ENCODE results near the gene CSMD2. TPM values are rescaled to one million over a fixed set of nuclear protein-coding genes. Genes with fewer than 3 reads are reported as not detected.

Gene CSMD2
- polyA plus RNA-seq, 4 donors, result under 0.01 to 0.54 (median 0.09) TPM

- Histone ChIP-seq H3K27ac (ENCODE audit: low read depth in 1 of 3, low read length in 2 of 3) (no peak overlapping the region), H3K9me3 (ENCODE audit: control insufficient read depth in 2 of 2, insufficient read depth in 1 of 2, low read depth in 1 of 2, low read length in 1 of 2) (no peaks in the 10 kb centered on the region), H3K36me3 (ENCODE audit: control insufficient read depth in 3 of 3, insufficient read depth in 2 of 3, low read depth in 1 of 3, low read length in 3 of 3) (no peaks in the 10 kb centered on the region), H3K4me1 (ENCODE audit: control insufficient read depth in 3 of 3, insufficient read depth in 2 of 3, low read depth in 1 of 3, low read length in 2 of 3) (no peaks in the 10 kb centered on the region), H3K4me3 (ENCODE audit: low read depth in 1 of 3, low read length in 3 of 3) (no peak overlapping the region), H3K27me3 (ENCODE audit: control insufficient read depth in 3 of 3, insufficient read depth in 3 of 3, low read length in 3 of 3) (peaks cover 0 to 4% (median 0%) of the 10 kb centered on the region in 3 donors)
- FAIRE-seq, result no peak
- WGBS, 3 donors, result 68 to 72% (median 71%) methylated on average over 3 of the region's 3 CpGs
- DNase-seq, result no peak
Measured at GRCh38 chr1:33988161-33988560, 176.9 kb downstream of the CSMD2 start.

GRCh38 chr1:33986390-33987095 lies 178.5 kb downstream of the CSMD2 start:
- Histone ChIP-seq H3K27ac (ENCODE audit: low read depth in 1 of 3, low read length in 2 of 3) (no peak overlapping the region), H3K4me3 (ENCODE audit: low read depth in 1 of 3, low read length in 3 of 3) (no peak overlapping the region), H3K36me3 (ENCODE audit: control insufficient read depth in 3 of 3, insufficient read depth in 2 of 3, low read depth in 1 of 3, low read length in 3 of 3) (no peaks in the 10 kb centered on the region), H3K4me1 (ENCODE audit: control insufficient read depth in 3 of 3, insufficient read depth in 2 of 3, low read depth in 1 of 3, low read length in 2 of 3) (no peaks in the 10 kb centered on the region), H3K9me3 (ENCODE audit: control insufficient read depth in 2 of 2, insufficient read depth in 1 of 2, low read depth in 1 of 2, low read length in 1 of 2) (no peaks in the 10 kb centered on the region), H3K27me3 (ENCODE audit: control insufficient read depth in 3 of 3, insufficient read depth in 3 of 3, low read length in 3 of 3) (peaks cover 0 to 4% (median 0%) of the 10 kb centered on the region in 3 donors)
- WGBS, 3 donors, result 66 to 69% (median 66%) methylated on average over 5 of the region's 5 CpGs
- no peak for DNase-seq
- FAIRE-seq, result no peak

- Histone ChIP-seq H3K36me3 (ENCODE audit: control insufficient read depth in 3 of 3, insufficient read depth in 2 of 3, low read depth in 1 of 3, low read length in 3 of 3) (no peaks in the 10 kb centered on the region), H3K27ac (ENCODE audit: low read depth in 1 of 3, low read length in 2 of 3) (no peak overlapping the region), H3K4me3 (ENCODE audit: low read depth in 1 of 3, low read length in 3 of 3) (no peak overlapping the region), H3K27me3 (ENCODE audit: control insufficient read depth in 3 of 3, insufficient read depth in 3 of 3, low read length in 3 of 3) (peaks cover 0 to 4% (median 3%) of the 10 kb centered on the region in 3 donors), H3K9me3 (ENCODE audit: control insufficient read depth in 2 of 2, insufficient read depth in 1 of 2, low read depth in 1 of 2, low read length in 1 of 2) (no peaks in the 10 kb centered on the region), H3K4me1 (ENCODE audit: control insufficient read depth in 3 of 3, insufficient read depth in 2 of 3, low read depth in 1 of 3, low read length in 2 of 3) (no peaks in the 10 kb centered on the region)
- DNase-seq (no peak), FAIRE-seq (no peak)
- WGBS, 3 donors, result 53 to 81% (median 60%) methylated on average over 4 of the region's 4 CpGs
Measured at GRCh38 chr1:33985656-33986055, 179.4 kb downstream of the CSMD2 start.

GRCh38 chr1:33984906-33985565 lies 180.0 kb downstream of the CSMD2 start:
- DNase-seq (no peak), FAIRE-seq (no peak)
- no peaks in the 10 kb centered on the region for H3K9me3 ChIP-seq (ENCODE audit: control insufficient read depth in 2 of 2, insufficient read depth in 1 of 2, low read depth in 1 of 2, low read length in 1 of 2)
- WGBS, 3 donors, result 63 to 69% (median 68%) methylated on average over 13 of the region's 13 CpGs
- H3K36me3 ChIP-seq (ENCODE audit: control insufficient read depth in 3 of 3, insufficient read depth in 2 of 3, low read depth in 1 of 3, low read length in 3 of 3), result no peaks in the 10 kb centered on the region
- peaks cover 0 to 4% (median 3%) of the 10 kb centered on the region in 3 donors for H3K27me3 ChIP-seq (ENCODE audit: control insufficient read depth in 3 of 3, insufficient read depth in 3 of 3, low read length in 3 of 3)
- no peak overlapping the region for H3K27ac ChIP-seq (ENCODE audit: low read depth in 1 of 3, low read length in 2 of 3)
- no peak overlapping the region for H3K4me3 ChIP-seq (ENCODE audit: low read depth in 1 of 3, low read length in 3 of 3)
- no peaks in the 10 kb centered on the region for H3K4me1 ChIP-seq (ENCODE audit: control insufficient read depth in 3 of 3, insufficient read depth in 2 of 3, low read depth in 1 of 3, low read length in 2 of 3)

- H3K27ac ChIP-seq (ENCODE audit: low read depth in 1 of 3, low read length in 2 of 3), result no peak overlapping the region
- no peaks in the 10 kb centered on the region for H3K36me3 ChIP-seq (ENCODE audit: control insufficient read depth in 3 of 3, insufficient read depth in 2 of 3, low read depth in 1 of 3, low read length in 3 of 3)
- FAIRE-seq (no peak), DNase-seq (no peak)
- 79 to 85% (median 80%) methylated on average over 5 of the region's 5 CpGs for WGBS, 3 donors
- no peaks in the 10 kb centered on the region for H3K9me3 ChIP-seq (ENCODE audit: control insufficient read depth in 2 of 2, insufficient read depth in 1 of 2, low read depth in 1 of 2, low read length in 1 of 2)
- H3K4me3 ChIP-seq (ENCODE audit: low read depth in 1 of 3, low read length in 3 of 3), result no peak overlapping the region
- H3K27me3 ChIP-seq (ENCODE audit: control insufficient read depth in 3 of 3, insufficient read depth in 3 of 3, low read length in 3 of 3), result peaks cover 0 to 3% (median 0%) of the 10 kb centered on the region in 3 donors
- no peaks in the 10 kb centered on the region for H3K4me1 ChIP-seq (ENCODE audit: control insufficient read depth in 3 of 3, insufficient read depth in 2 of 3, low read depth in 1 of 3, low read length in 2 of 3)
Measured at GRCh38 chr1:33982419-33982818, 182.6 kb downstream of the CSMD2 start.

- Histone ChIP-seq H3K4me3 (ENCODE audit: low read depth in 1 of 3, low read length in 3 of 3) (no peak overlapping the region), H3K27me3 (ENCODE audit: control insufficient read depth in 3 of 3, insufficient read depth in 3 of 3, low read length in 3 of 3) (peaks cover 0 to 3% (median 2%) of the 10 kb centered on the region in 3 donors), H3K27ac (ENCODE audit: low read depth in 1 of 3, low read length in 2 of 3) (no peak overlapping the region), H3K36me3 (ENCODE audit: control insufficient read depth in 3 of 3, insufficient read depth in 2 of 3, low read depth in 1 of 3, low read length in 3 of 3) (no peaks in the 10 kb centered on the region), H3K4me1 (ENCODE audit: control insufficient read depth in 3 of 3, insufficient read depth in 2 of 3, low read depth in 1 of 3, low read length in 2 of 3) (no peaks in the 10 kb centered on the region), H3K9me3 (ENCODE audit: control insufficient read depth in 2 of 2, insufficient read depth in 1 of 2, low read depth in 1 of 2, low read length in 1 of 2) (no peaks in the 10 kb centered on the region)
- no peak for FAIRE-seq
- DNase-seq, result no peak
- WGBS, 3 donors, result 78 to 90% (median 81%) methylated on average over 4 of the region's 4 CpGs
Measured at GRCh38 chr1:33979341-33979740, 185.7 kb downstream of the CSMD2 start.

- Histone ChIP-seq H3K4me1 (ENCODE audit: control insufficient read depth in 3 of 3, insufficient read depth in 2 of 3, low read depth in 1 of 3, low read length in 2 of 3) (no peaks in the 10 kb centered on the region), H3K27me3 (ENCODE audit: control insufficient read depth in 3 of 3, insufficient read depth in 3 of 3, low read length in 3 of 3) (peaks cover 0 to 2% (median 1%) of the 10 kb centered on the region in 3 donors), H3K36me3 (ENCODE audit: control insufficient read depth in 3 of 3, insufficient read depth in 2 of 3, low read depth in 1 of 3, low read length in 3 of 3) (no peaks in the 10 kb centered on the region), H3K27ac (ENCODE audit: low read depth in 1 of 3, low read length in 2 of 3) (no peak overlapping the region), H3K9me3 (ENCODE audit: control insufficient read depth in 2 of 2, insufficient read depth in 1 of 2, low read depth in 1 of 2, low read length in 1 of 2) (no peaks in the 10 kb centered on the region), H3K4me3 (ENCODE audit: low read depth in 1 of 3, low read length in 3 of 3) (no peak overlapping the region)
- FAIRE-seq (no peak), DNase-seq (no peak)
- WGBS, 3 donors, result 85 to 88% (median 87%) methylated on average over 3 of the region's 3 CpGs
Measured at GRCh38 chr1:33975961-33976360, 189.1 kb downstream of the CSMD2 start.

GRCh38 chr1:33973799-33974545 lies 191.1 kb downstream of the CSMD2 start:
- no peaks in the 10 kb centered on the region for H3K9me3 ChIP-seq (ENCODE audit: control insufficient read depth in 2 of 2, insufficient read depth in 1 of 2, low read depth in 1 of 2, low read length in 1 of 2)
- no peaks in the 10 kb centered on the region for H3K36me3 ChIP-seq (ENCODE audit: control insufficient read depth in 3 of 3, insufficient read depth in 2 of 3, low read depth in 1 of 3, low read length in 3 of 3)
- DNase-seq (peak in 1 of 2 donors; percentile 10), FAIRE-seq (no peak)
- no peak overlapping the region for H3K4me3 ChIP-seq (ENCODE audit: low read depth in 1 of 3, low read length in 3 of 3)
- no peak overlapping the region for H3K27ac ChIP-seq (ENCODE audit: low read depth in 1 of 3, low read length in 2 of 3)
- 15 to 43% (median 25%) methylated on average over 8 of the region's 8 CpGs for WGBS, 3 donors
- H3K27me3 ChIP-seq (ENCODE audit: control insufficient read depth in 3 of 3, insufficient read depth in 3 of 3, low read length in 3 of 3), result peaks cover 0 to 2% (median 0%) of the 10 kb centered on the region in 3 donors
- H3K4me1 ChIP-seq (ENCODE audit: control insufficient read depth in 3 of 3, insufficient read depth in 2 of 3, low read depth in 1 of 3, low read length in 2 of 3), result no peaks in the 10 kb centered on the region
